ENCODE data around the gene SH3D19.

DNA sequence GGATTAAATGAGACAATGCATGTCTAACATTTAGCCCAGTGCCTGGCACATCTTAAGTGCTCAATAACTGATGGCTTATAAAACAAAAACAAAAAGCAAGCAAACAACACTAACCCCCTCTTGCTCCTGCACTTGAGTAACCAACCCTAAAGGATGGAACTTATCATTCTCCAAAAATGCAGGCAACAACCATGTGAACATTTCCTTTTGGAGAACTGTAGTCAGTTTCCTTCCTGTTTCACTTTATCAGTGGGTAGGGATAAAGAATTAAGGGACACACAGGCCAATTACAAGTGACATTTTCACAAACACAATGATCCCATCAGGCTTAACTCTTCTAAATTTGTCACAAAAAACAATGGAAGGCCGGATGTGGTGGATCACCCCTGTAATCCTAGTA is 195.6 kb downstream of the SH3D19 start:
- TF ChIP-seq, protein P1, sequence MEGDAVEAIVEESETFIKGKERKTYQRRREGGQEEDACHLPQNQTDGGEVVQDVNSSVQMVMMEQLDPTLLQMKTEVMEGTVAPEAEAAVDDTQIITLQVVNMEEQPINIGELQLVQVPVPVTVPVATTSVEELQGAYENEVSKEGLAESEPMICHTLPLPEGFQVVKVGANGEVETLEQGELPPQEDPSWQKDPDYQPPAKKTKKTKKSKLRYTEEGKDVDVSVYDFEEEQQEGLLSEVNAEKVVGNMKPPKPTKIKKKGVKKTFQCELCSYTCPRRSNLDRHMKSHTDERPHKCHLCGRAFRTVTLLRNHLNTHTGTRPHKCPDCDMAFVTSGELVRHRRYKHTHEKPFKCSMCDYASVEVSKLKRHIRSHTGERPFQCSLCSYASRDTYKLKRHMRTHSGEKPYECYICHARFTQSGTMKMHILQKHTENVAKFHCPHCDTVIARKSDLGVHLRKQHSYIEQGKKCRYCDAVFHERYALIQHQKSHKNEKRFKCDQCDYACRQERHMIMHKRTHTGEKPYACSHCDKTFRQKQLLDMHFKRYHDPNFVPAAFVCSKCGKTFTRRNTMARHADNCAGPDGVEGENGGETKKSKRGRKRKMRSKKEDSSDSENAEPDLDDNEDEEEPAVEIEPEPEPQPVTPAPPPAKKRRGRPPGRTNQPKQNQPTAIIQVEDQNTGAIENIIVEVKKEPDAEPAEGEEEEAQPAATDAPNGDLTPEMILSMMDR (conservative IDR thresholded peaks at IDR 0.05; ENCODE audit: low read length) = no peak
- TF ChIP-seq EZH2phosphoT487 (IDR thresholded peaks at IDR 0.05; ENCODE audit: borderline replicate concordance) = no peak

Measured in Loucy (cell line).